KBM-7 (cell line): Measurements from ENCODE around the gene CD276.
"Not testable (repeated sequence)": the region's sequence is repeated elsewhere in the genome, so short reads cannot be mapped to it uniquely, and the experiment has no call there.

Experiments
- DNase-seq: peaks from one replicate; pipeline ENCODE4 v3.0.0-alpha.2; 2015
- in situ Hi-C: fragments of 300-500 bp; cut with MboI; formaldehyde crosslinking; loops from 2 replicates; pipeline ENCODE4 v1.14.3; 2020; ENCODE audit warnings: low sequenced_read_pairs, low pct_unique_long_range_greater_than_20kb, mixed read lengths

CD276 gene

GRCh38 chr15:73683777-73684580 lies at the start of gene CD276:
Gene CD276, plus strand, starts transcription at chr15:73684383. Its CDS starts 15,257 bp downstream, at chr15:73699640.
- in situ Hi-C loops = no loop called here

GRCh38 chr15:73637527-73637926 lies 46.7 kb upstream of the CD276 start:
- no peak for DNase-seq

More at GRCh38 chr15:73683777-73684580, at the start of gene CD276:
- peak; percentile 80 for DNase-seq

GRCh38 chr15:73639464-73639863 lies 44.7 kb upstream of the CD276 start:
- in situ Hi-C loops, DNase-seq: not testable (repeated sequence)

More at GRCh38 chr15:73637527-73637926, 46.7 kb upstream of the CD276 start:
- in situ Hi-C loops = no loop called here

GRCh38 chr15:73647259-73648013 lies 36.7 kb upstream of the CD276 start:
- in situ Hi-C loops = no loop called here
- no peak for DNase-seq

GRCh38 chr15:73648014-73648295 lies 36.2 kb upstream of the CD276 start:
- DNase-seq = no peak
- in situ Hi-C loops = no loop called here

GRCh38 chr15:73650416-73651126 lies 33.6 kb upstream of the CD276 start:
- DNase-seq = peak; percentile 25
- in situ Hi-C loops = no loop called here

GRCh38 chr15:73654659-73655058 lies 29.5 kb upstream of the CD276 start:
- no peak for DNase-seq
- in situ Hi-C loops = no loop called here

- no peak for DNase-seq
- in situ Hi-C loops = no loop called here
Measured at GRCh38 chr15:73655724-73656123, 28.5 kb upstream of the CD276 start.

- DNase-seq = no peak
- in situ Hi-C loops = no loop called here
Measured at GRCh38 chr15:73658645-73659044, 25.5 kb upstream of the CD276 start.

GRCh38 chr15:73660455-73660854 lies 23.7 kb upstream of the CD276 start:
- in situ Hi-C loops = no loop called here
- DNase-seq = no peak

- in situ Hi-C loops = no loop called here
- no peak for DNase-seq
Measured at GRCh38 chr15:73674587-73674986, 9.6 kb upstream of the CD276 start.

GRCh38 chr15:73677146-73677607 lies 7.0 kb upstream of the CD276 start:
- DNase-seq = peak; percentile 82
- in situ Hi-C loops = no loop called here

- DNase-seq = no peak
- in situ Hi-C loops = no loop called here
Measured at GRCh38 chr15:73677733-73678132, 6.5 kb upstream of the CD276 start.

GRCh38 chr15:73678498-73678897 lies 5.7 kb upstream of the CD276 start:
- in situ Hi-C loops = no loop called here
- DNase-seq = no peak

GRCh38 chr15:73679180-73679579 lies 5.0 kb upstream of the CD276 start:
- in situ Hi-C loops = no loop called here
- no peak for DNase-seq

- in situ Hi-C loops = no loop called here
- no peak for DNase-seq
Measured at GRCh38 chr15:73679964-73680363, 4.2 kb upstream of the CD276 start.

- in situ Hi-C loops = no loop called here
- DNase-seq = no peak
Measured at GRCh38 chr15:73680549-73680948, 3.6 kb upstream of the CD276 start.

- in situ Hi-C loops = no loop called here
Measured at GRCh38 chr15:73681063-73681462, 3.1 kb upstream of the CD276 start.

GRCh38 chr15:73681856-73682599 lies 2.2 kb upstream of the CD276 start:
- in situ Hi-C loops = no loop called here
- no peak for DNase-seq

More at GRCh38 chr15:73681063-73681462, 3.1 kb upstream of the CD276 start:
- no peak for DNase-seq
